Neural cell (in vitro differentiated cells): ENCODE measurements around the gene CDC45. TPM values are rescaled to one million over a fixed set of nuclear protein-coding genes. Genes with fewer than 3 reads are reported as not detected.

Source experiments
- H2AFZ ChIP-seq: fragments of 200-600, 300-800 bp; sonication (generic), shearing (Covaris generic); 2 replicates; pipeline ENCODE4 v1.6.0; 2014; ENCODE audit warnings: low read depth, mild to moderate bottlenecking, antibody characterized with exemption, low read length, moderate library complexity
- H3F3A ChIP-seq: fragments of 200-600 bp; shearing (Covaris generic); 2 replicates; pipeline ENCODE4 v1.6.1; 2016; ENCODE audit warnings: mild to moderate bottlenecking, moderate library complexity, mixed read lengths, antibody characterized with exemption, low read length; ENCODE audit not compliant: insufficient read depth, poor library complexity, severe bottlenecking
- H3K27ac ChIP-seq: fragments of 200-600, 300-800 bp; sonication (generic), shearing (Covaris generic); 2 replicates; pipeline ENCODE4 v1.5.1; 2014; ENCODE audit warnings: mild to moderate bottlenecking, low read length, moderate library complexity
- H3K27me3 ChIP-seq: fragments of 300-800, 200-600 bp; sonication (generic), shearing (Covaris generic); 2 replicates; pipeline ENCODE4 v1.6.0; 2014; ENCODE audit warnings: mild to moderate bottlenecking, low read depth, low read length, moderate library complexity; ENCODE audit not compliant: insufficient read depth
- H3K36me3 ChIP-seq: fragments of 300-800, 200-600 bp; sonication (generic), shearing (Covaris generic); 2 replicates; pipeline ENCODE4 v1.5.1; 2014; ENCODE audit warnings: mild to moderate bottlenecking, antibody characterized with exemption, low read length, moderate library complexity; ENCODE audit not compliant: insufficient read depth
- H3K4me2 ChIP-seq: fragments of 300-800, 200-600 bp; sonication (generic), shearing (Covaris generic); 2 replicates; pipeline ENCODE4 v1.6.0; 2014; ENCODE audit warnings: mild to moderate bottlenecking, low read length
- H3K4me3 ChIP-seq: fragments of 300-800, 200-600 bp; sonication (generic), shearing (Covaris generic); 2 replicates; pipeline ENCODE4 v1.5.1; 2014; ENCODE audit warnings: mild to moderate bottlenecking, low read length, moderate library complexity
- H3K79me2 ChIP-seq: fragments of 200-600 bp; shearing (Covaris generic); replicated peaks from 2 replicates; pipeline ENCODE4 v1.6.0; 2014; ENCODE audit warnings: mild to moderate bottlenecking, low read length, moderate library complexity; ENCODE audit not compliant: insufficient read depth
- H3K9ac ChIP-seq: fragments of 300-800, 200-600 bp; sonication (generic), shearing (Covaris generic); 2 replicates; pipeline ENCODE4 v1.6.1; 2016; ENCODE audit warnings: mild to moderate bottlenecking, low read length, mixed read lengths
- H3K9me2 ChIP-seq: fragments of 200-600 bp; shearing (Covaris generic); 2 replicates; pipeline ENCODE4 v1.6.1; 2016; ENCODE audit warnings: mild to moderate bottlenecking, low read length, mixed read lengths; ENCODE audit not compliant: insufficient read depth
- H3K9me3 ChIP-seq: fragments of 200-600, 300-800 bp; sonication (generic), shearing (Covaris generic); 2 replicates; pipeline ENCODE4 v1.6.1; 2016; ENCODE audit warnings: mild to moderate bottlenecking, mixed run types, low read length, moderate library complexity, mixed read lengths
- H4K20me1 ChIP-seq: fragments of 200-600 bp; shearing (Covaris generic); 2 replicates; pipeline ENCODE4 v1.6.1; 2016; ENCODE audit warnings: mild to moderate bottlenecking, mixed run types; ENCODE audit not compliant: insufficient read depth
- CTCF ChIP-seq: fragments of 450-650 bp; IDR thresholded peaks from 2 replicates; pipeline ENCODE4 v1.5.1; 2014; ENCODE audit warnings: antibody characterized with exemption, mild to moderate bottlenecking, moderate library complexity; ENCODE audit not compliant: poor library complexity, severe bottlenecking
- EP300 ChIP-seq: fragments of 450-650 bp; conservative IDR thresholded peaks from 2 replicates; pipeline ENCODE4 v1.6.1; 2014; ENCODE audit warnings: antibody characterized with exemption, mild to moderate bottlenecking, moderate library complexity; ENCODE audit not compliant: poor library complexity, severe bottlenecking
- EZH2 ChIP-seq: fragments of 200-600, 300-800 bp; shearing (Covaris generic), sonication (generic); IDR thresholded peaks from 2 replicates; pipeline ENCODE4 v1.6.1; 2014; ENCODE audit warnings: antibody characterized with exemption, low read length, borderline replicate concordance, mild to moderate bottlenecking; ENCODE audit not compliant: insufficient read depth, poor library complexity, severe bottlenecking
- MXI1 ChIP-seq: fragments of 450-650 bp; conservative IDR thresholded peaks from 2 replicates; pipeline ENCODE4 v1.6.1; 2014; ENCODE audit warnings: antibody characterized with exemption, mild to moderate bottlenecking; ENCODE audit not compliant: poor library complexity, severe bottlenecking
- POLR2AphosphoS5 ChIP-seq: IDR thresholded peaks from 2 replicates; pipeline ENCODE4 v1.6.1; 2012
- RAD21 ChIP-seq: fragments of 450-650 bp; conservative IDR thresholded peaks from 2 replicates; pipeline ENCODE4 v1.6.1; 2014; ENCODE audit warnings: antibody characterized with exemption, mild to moderate bottlenecking, moderate library complexity
- REST ChIP-seq: IDR thresholded peaks from 2 replicates; pipeline ENCODE4 v1.6.1; 2012; ENCODE audit warnings: borderline replicate concordance
- SMC3 ChIP-seq: fragments of 450-650 bp; conservative IDR thresholded peaks from 2 replicates; pipeline ENCODE4 v1.6.1; 2014; ENCODE audit warnings: antibody characterized with exemption, mild to moderate bottlenecking, moderate library complexity; ENCODE audit not compliant: poor library complexity
- TAF1 ChIP-seq: IDR thresholded peaks from 2 replicates; pipeline ENCODE4 v1.6.1; 2012; ENCODE audit warnings: low read depth
- polyA plus RNA-seq: library from polyadenylated mRNA; depleted of rRNA; stranded (reverse); fragments of >200 nt; gene quantifications from 2 replicates; pipeline ENCODE4 v1.2.3, GENCODE V29; 2014

Gene CDC45
- polyA plus RNA-seq, 1 donor from 2014 or later, result 3.2 TPM

- Histone ChIP-seq H3K79me2 (peaks cover 19% of the 10 kb centered on the region), H3K9me3 (no peaks in the 10 kb centered on the region), H3F3A (no peaks in the 10 kb centered on the region), H3K9me2 (no peaks in the 10 kb centered on the region), H4K20me1 (no peaks in the 10 kb centered on the region), H3K27me3 (no peaks in the 10 kb centered on the region), H3K4me2 (peak overlapping the region; percentile 49), H3K27ac (no peak overlapping the region), H3K36me3 (no peaks in the 10 kb centered on the region), H3K9ac (no peak overlapping the region), H2AFZ (peak overlapping the region; percentile 29), H3K4me3 (peak overlapping the region; percentile 84)
- no peak for TF ChIP-seq MXI1
- no peak for TF ChIP-seq RAD21
- TF ChIP-seq CTCF, result no peak
- no peak for TF ChIP-seq SMC3
- TF ChIP-seq TAF1, result no peak
- TF ChIP-seq POLR2AphosphoS5, result no peak
- no peak for TF ChIP-seq EZH2
- no peak for TF ChIP-seq EP300
- TF ChIP-seq REST, result no peak
These were observed 451 bp downstream of the CDC45 start for GRCh38 chr22:19480173-19480568.

- Histone ChIP-seq H3K4me3 (no peak overlapping the region), H3K9ac (no peak overlapping the region), H3K36me3 (no peaks in the 10 kb centered on the region), H3K27ac (no peak overlapping the region), H3K27me3 (no peaks in the 10 kb centered on the region), H3K79me2 (peaks cover 19% of the 10 kb centered on the region), H3K9me3 (no peaks in the 10 kb centered on the region), H3K4me2 (no peak overlapping the region), H3K9me2 (no peaks in the 10 kb centered on the region), H2AFZ (no peak overlapping the region), H4K20me1 (no peaks in the 10 kb centered on the region), H3F3A (no peaks in the 10 kb centered on the region)
- TF ChIP-seq EZH2 (no peak), TAF1 (no peak), CTCF (no peak), SMC3 (no peak), EP300 (no peak), MXI1 (no peak), RAD21 (no peak), REST (no peak), POLR2AphosphoS5 (no peak)
These were observed 1.1 kb downstream of the CDC45 start for GRCh38 chr22:19480789-19481188.
